GM23338 (cell line): ENCODE measurements around the gene RORC.

ENCODE experiments used
- CREB1 ChIP-seq: fragments of 250-450 bp; sonication (Bioruptor Pico); IDR thresholded peaks from 2 replicates; pipeline ENCODE4 v1.5.0; 2020; ENCODE audit warnings: low read depth, mild to moderate bottlenecking, moderate library complexity
- CTCF ChIP-seq, 2 experiments: fragments of 200-600 bp in 1 of 2; sonication (generic) in 1 of 2; conservative IDR thresholded peaks; 2 replicates each; pipeline versions ENCODE4 v1.5.1 to v1.6.1; 2016 to 2017; ENCODE audit warnings: antibody characterized with exemption in 2 of 2, low read depth in 2 of 2, mild to moderate bottlenecking in 2 of 2, moderate library complexity in 1 of 2
- ETS1 ChIP-seq: IDR thresholded peaks from 2 replicates; pipeline ENCODE4 v1.6.1; 2016; ENCODE audit warnings: antibody characterized with exemption
- EZH2 ChIP-seq: fragments of 200-600 bp; sonication (generic); IDR thresholded peaks from one replicate; pipeline ENCODE4 v1.8.0; 2017; ENCODE audit warnings: antibody characterized with exemption, mild to moderate bottlenecking, low read depth; ENCODE audit not compliant: unreplicated experiment
- EZH2phosphoT487 ChIP-seq: fragments of 200-600 bp; sonication (generic); IDR thresholded peaks from one replicate; pipeline ENCODE4 v1.8.1; 2018; ENCODE audit warnings: antibody characterized with exemption; ENCODE audit not compliant: unreplicated experiment
- JUNB ChIP-seq: IDR thresholded peaks from one replicate; pipeline ENCODE4 v1.6.1; 2016; ENCODE audit warnings: antibody characterized with exemption; ENCODE audit not compliant: unreplicated experiment
- NANOG ChIP-seq: IDR thresholded peaks from 2 replicates; pipeline ENCODE4 v1.6.1; 2016; ENCODE audit warnings: antibody characterized with exemption, borderline replicate concordance
- POLR2AphosphoS5 ChIP-seq: IDR thresholded peaks from 2 replicates; pipeline ENCODE4 v1.6.1; 2016; ENCODE audit warnings: antibody characterized with exemption, low read depth
- REST ChIP-seq: IDR thresholded peaks from one replicate; pipeline ENCODE4 v1.6.1; 2018; ENCODE audit warnings: antibody characterized with exemption; ENCODE audit not compliant: unreplicated experiment
- STAT1 ChIP-seq: IDR thresholded peaks from one replicate; pipeline ENCODE4 v1.6.1; 2016; ENCODE audit warnings: antibody characterized with exemption; ENCODE audit not compliant: unreplicated experiment
- ZNF114 ChIP-seq: fragments of 250-450 bp; sonication (Bioruptor Pico); IDR thresholded peaks from 2 replicates; pipeline ENCODE4 v1.5.0; 2020; ENCODE audit warnings: mild to moderate bottlenecking, moderate library complexity
- ZNF331 ChIP-seq: fragments of 250-450 bp; sonication (Bioruptor Pico); IDR thresholded peaks from 2 replicates; pipeline ENCODE4 v1.5.0; 2020; ENCODE audit warnings: low read depth, mild to moderate bottlenecking, moderate library complexity

GRCh38 chr1:151837197-151837596, 5.6 kb upstream of the RORC start:
- TF ChIP-seq CTCF (conservative IDR thresholded peaks at IDR 0.05; ENCODE audit: low read depth in 2 of 2): no peak
- no peak for TF ChIP-seq EZH2
- TF ChIP-seq REST: no peak
- no peak for TF ChIP-seq JUNB
- no peak for TF ChIP-seq CREB1 (CRISPR knock-in tag)
- no peak for TF ChIP-seq POLR2AphosphoS5
- TF ChIP-seq EZH2phosphoT487: no peak
- TF ChIP-seq STAT1: no peak
- no peak for TF ChIP-seq ZNF114 (CRISPR knock-in tag)
- no peak for TF ChIP-seq NANOG
- TF ChIP-seq ETS1: no peak
- TF ChIP-seq ZNF331 (CRISPR knock-in tag): no peak
